ENCODE data around the gene MAN2B1.
A peak's percentile ranks its signal among the peaks of the same experiment; 100 is the strongest.
"Not testable (repeated sequence)": the region's sequence is repeated elsewhere in the genome, so short reads cannot be mapped to it uniquely, and the experiment has no call there.

Gene MAN2B1

GRCh38 chr19:12647490-12648071 lies 19.0 kb downstream of the MAN2B1 start:
- Histone ChIP-seq H3K4me3 (ENCODE audit: low read length) (no peak overlapping the region), H3K4me1 (ENCODE audit: control insufficient read depth, insufficient read depth, low read length) (peaks cover 9% of the 10 kb centered on the region), H3K36me3 (ENCODE audit: control insufficient read depth, insufficient read depth, low read length) (no peaks in the 10 kb centered on the region), H3K27me3 (ENCODE audit: control insufficient read depth, insufficient read depth, low read length) (no peaks in the 10 kb centered on the region), H3K9me3 (ENCODE audit: control insufficient read depth, low read length) (no peaks in the 10 kb centered on the region), H3K9ac (ENCODE audit: low read length) (no peak overlapping the region)

- Histone ChIP-seq H3K4me1 (ENCODE audit: control insufficient read depth, insufficient read depth, low read length) (peaks cover 9% of the 10 kb centered on the region), H3K9me3 (ENCODE audit: control insufficient read depth, low read length) (no peaks in the 10 kb centered on the region), H3K27me3 (ENCODE audit: control insufficient read depth, insufficient read depth, low read length) (no peaks in the 10 kb centered on the region), H3K36me3 (ENCODE audit: control insufficient read depth, insufficient read depth, low read length) (no peaks in the 10 kb centered on the region), H3K4me3 (ENCODE audit: low read length) (no peak overlapping the region), H3K9ac (ENCODE audit: low read length) (no peak overlapping the region)
These were observed 19.5 kb downstream of the MAN2B1 start for GRCh38 chr19:12647047-12647446.

- no peak overlapping the region for H3K9ac ChIP-seq (ENCODE audit: low read length)
- peaks cover 9% of the 10 kb centered on the region for H3K4me1 ChIP-seq (ENCODE audit: control insufficient read depth, insufficient read depth, low read length)
- H3K27me3 ChIP-seq (ENCODE audit: control insufficient read depth, insufficient read depth, low read length), result no peaks in the 10 kb centered on the region
- H3K9me3 ChIP-seq (ENCODE audit: control insufficient read depth, low read length), result no peaks in the 10 kb centered on the region
- no peak overlapping the region for H3K4me3 ChIP-seq (ENCODE audit: low read length)
- H3K36me3 ChIP-seq (ENCODE audit: control insufficient read depth, insufficient read depth, low read length), result no peaks in the 10 kb centered on the region
These were observed 20.0 kb downstream of the MAN2B1 start for GRCh38 chr19:12646551-12646950.

- H3K4me3 ChIP-seq (ENCODE audit: low read length); H3K9me3 ChIP-seq (ENCODE audit: control insufficient read depth, low read length); H3K9ac ChIP-seq (ENCODE audit: low read length); H3K27me3 ChIP-seq (ENCODE audit: control insufficient read depth, insufficient read depth, low read length); H3K36me3 ChIP-seq (ENCODE audit: control insufficient read depth, insufficient read depth, low read length): not testable (repeated sequence)
- H3K4me1 ChIP-seq (ENCODE audit: control insufficient read depth, insufficient read depth, low read length), result peaks cover 18% of the 10 kb centered on the region
These were observed 22.8 kb downstream of the MAN2B1 start for GRCh38 chr19:12643716-12644115.

GRCh38 chr19:12642506-12642905 lies 24.0 kb downstream of the MAN2B1 start:
- no peaks in the 10 kb centered on the region for H3K36me3 ChIP-seq (ENCODE audit: control insufficient read depth, insufficient read depth, low read length)
- peaks cover 9% of the 10 kb centered on the region for H3K4me1 ChIP-seq (ENCODE audit: control insufficient read depth, insufficient read depth, low read length)
- no peaks in the 10 kb centered on the region for H3K9me3 ChIP-seq (ENCODE audit: control insufficient read depth, low read length)
- H3K9ac ChIP-seq (ENCODE audit: low read length), result no peak overlapping the region
- H3K4me3 ChIP-seq (ENCODE audit: low read length), result no peak overlapping the region
- no peaks in the 10 kb centered on the region for H3K27me3 ChIP-seq (ENCODE audit: control insufficient read depth, insufficient read depth, low read length)

- no peak overlapping the region for H3K4me3 ChIP-seq (ENCODE audit: low read length)
- H3K27me3 ChIP-seq (ENCODE audit: control insufficient read depth, insufficient read depth, low read length), result no peaks in the 10 kb centered on the region
- H3K9ac ChIP-seq (ENCODE audit: low read length), result no peak overlapping the region
- H3K36me3 ChIP-seq (ENCODE audit: control insufficient read depth, insufficient read depth, low read length), result no peaks in the 10 kb centered on the region
- H3K9me3 ChIP-seq (ENCODE audit: control insufficient read depth, low read length), result no peaks in the 10 kb centered on the region
- H3K4me1 ChIP-seq (ENCODE audit: control insufficient read depth, insufficient read depth, low read length), result peaks cover 9% of the 10 kb centered on the region
These were observed 25.1 kb downstream of the MAN2B1 start for GRCh38 chr19:12641456-12641855.

GRCh38 chr19:12639901-12640613 lies 26.5 kb downstream of the MAN2B1 start:
- H3K27me3 ChIP-seq (ENCODE audit: control insufficient read depth, insufficient read depth, low read length), result no peaks in the 10 kb centered on the region
- peaks cover 9% of the 10 kb centered on the region for H3K4me1 ChIP-seq (ENCODE audit: control insufficient read depth, insufficient read depth, low read length)
- peak overlapping the region; percentile 41 for H3K9ac ChIP-seq (ENCODE audit: low read length)
- no peak overlapping the region for H3K4me3 ChIP-seq (ENCODE audit: low read length)
- H3K9me3 ChIP-seq (ENCODE audit: control insufficient read depth, low read length), result no peaks in the 10 kb centered on the region
- H3K36me3 ChIP-seq (ENCODE audit: control insufficient read depth, insufficient read depth, low read length), result no peaks in the 10 kb centered on the region

- no peak overlapping the region for H3K4me3 ChIP-seq (ENCODE audit: low read length)
- H3K27me3 ChIP-seq (ENCODE audit: control insufficient read depth, insufficient read depth, low read length), result no peaks in the 10 kb centered on the region
- H3K9ac ChIP-seq (ENCODE audit: low read length), result no peak overlapping the region
- H3K4me1 ChIP-seq (ENCODE audit: control insufficient read depth, insufficient read depth, low read length), result peaks cover 9% of the 10 kb centered on the region
- H3K36me3 ChIP-seq (ENCODE audit: control insufficient read depth, insufficient read depth, low read length), result no peaks in the 10 kb centered on the region
- H3K9me3 ChIP-seq (ENCODE audit: control insufficient read depth, low read length), result no peaks in the 10 kb centered on the region
These were observed 27.8 kb downstream of the MAN2B1 start for GRCh38 chr19:12638611-12639182.

GRCh38 chr19:12636631-12637030 lies 29.9 kb downstream of the MAN2B1 start:
- H3K36me3 ChIP-seq (ENCODE audit: control insufficient read depth, insufficient read depth, low read length), result no peaks in the 10 kb centered on the region
- H3K4me1 ChIP-seq (ENCODE audit: control insufficient read depth, insufficient read depth, low read length), result peaks cover 9% of the 10 kb centered on the region
- no peaks in the 10 kb centered on the region for H3K9me3 ChIP-seq (ENCODE audit: control insufficient read depth, low read length)
- no peak overlapping the region for H3K9ac ChIP-seq (ENCODE audit: low read length)
- H3K4me3 ChIP-seq (ENCODE audit: low read length), result no peak overlapping the region
- no peaks in the 10 kb centered on the region for H3K27me3 ChIP-seq (ENCODE audit: control insufficient read depth, insufficient read depth, low read length)

- H3K4me3 ChIP-seq (ENCODE audit: low read length), result no peak overlapping the region
- H3K9me3 ChIP-seq (ENCODE audit: control insufficient read depth, low read length), result peaks cover 22% of the 10 kb centered on the region
- peaks cover 26% of the 10 kb centered on the region for H3K36me3 ChIP-seq (ENCODE audit: control insufficient read depth, insufficient read depth, low read length)
These were observed 37.3 kb downstream of the MAN2B1 start for GRCh38 chr19:12629215-12629614.

GRCh38 chr19:12628040-12629022 lies 38.2 kb downstream of the MAN2B1 start:
- H3K36me3 ChIP-seq (ENCODE audit: control insufficient read depth, insufficient read depth, low read length), result peaks cover 26% of the 10 kb centered on the region
- H3K9me3 ChIP-seq (ENCODE audit: control insufficient read depth, low read length), result peaks cover 22% of the 10 kb centered on the region
- no peaks in the 10 kb centered on the region for H3K4me1 ChIP-seq (ENCODE audit: control insufficient read depth, insufficient read depth, low read length)
- H3K9ac ChIP-seq (ENCODE audit: low read length), result no peak overlapping the region
- no peak overlapping the region for H3K4me3 ChIP-seq (ENCODE audit: low read length)
- H3K27me3 ChIP-seq (ENCODE audit: control insufficient read depth, insufficient read depth, low read length), result no peaks in the 10 kb centered on the region

More at GRCh38 chr19:12629215-12629614, 37.3 kb downstream of the MAN2B1 start:
- no peaks in the 10 kb centered on the region for H3K4me1 ChIP-seq (ENCODE audit: control insufficient read depth, insufficient read depth, low read length)
- H3K27me3 ChIP-seq (ENCODE audit: control insufficient read depth, insufficient read depth, low read length), result no peaks in the 10 kb centered on the region
- no peak overlapping the region for H3K9ac ChIP-seq (ENCODE audit: low read length)

All from mucosa of stomach (tissue), 1 donor.